ENCODE results near the gene NECAB3. TPM values are rescaled to one million over a fixed set of nuclear protein-coding genes. Genes with fewer than 3 reads are reported as not detected.
"Not testable (repeated sequence)": the region's sequence is repeated elsewhere in the genome, so short reads cannot be mapped to it uniquely, and the experiment has no call there.

Gene NECAB3
- total RNA-seq, 1 donor = 4.6 TPM

DNA sequence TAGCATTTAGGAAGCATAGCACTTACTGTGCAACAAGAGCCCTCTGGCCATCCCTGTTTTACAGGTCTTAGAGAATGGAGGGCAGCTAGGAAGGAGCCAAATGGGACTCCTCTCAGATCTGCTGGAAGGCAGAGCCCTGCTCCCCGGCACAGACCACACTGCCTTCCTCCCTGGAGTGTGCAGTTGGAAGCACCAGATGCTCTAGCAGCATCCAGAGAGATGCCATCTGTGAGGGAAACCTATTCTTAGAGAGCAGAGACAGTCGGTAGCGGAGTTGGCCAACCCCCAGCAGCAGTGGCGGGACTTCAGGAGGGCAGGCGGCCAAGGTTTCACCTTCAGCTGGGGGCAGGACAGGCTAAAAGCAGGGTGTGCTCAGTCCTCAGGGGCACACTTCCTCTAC is 28.6 kb upstream of the NECAB3 start:
- Histone ChIP-seq H3K9me3 (ENCODE audit: low read depth, low read length) (no peaks in the 10 kb centered on the region), H3K4me1 (ENCODE audit: insufficient read depth, low read length) (no peaks in the 10 kb centered on the region), H3K27me3 (ENCODE audit: insufficient read depth, low read length) (no peaks in the 10 kb centered on the region), H3K4me3 (ENCODE audit: low read length) (no peak overlapping the region)

DNA sequence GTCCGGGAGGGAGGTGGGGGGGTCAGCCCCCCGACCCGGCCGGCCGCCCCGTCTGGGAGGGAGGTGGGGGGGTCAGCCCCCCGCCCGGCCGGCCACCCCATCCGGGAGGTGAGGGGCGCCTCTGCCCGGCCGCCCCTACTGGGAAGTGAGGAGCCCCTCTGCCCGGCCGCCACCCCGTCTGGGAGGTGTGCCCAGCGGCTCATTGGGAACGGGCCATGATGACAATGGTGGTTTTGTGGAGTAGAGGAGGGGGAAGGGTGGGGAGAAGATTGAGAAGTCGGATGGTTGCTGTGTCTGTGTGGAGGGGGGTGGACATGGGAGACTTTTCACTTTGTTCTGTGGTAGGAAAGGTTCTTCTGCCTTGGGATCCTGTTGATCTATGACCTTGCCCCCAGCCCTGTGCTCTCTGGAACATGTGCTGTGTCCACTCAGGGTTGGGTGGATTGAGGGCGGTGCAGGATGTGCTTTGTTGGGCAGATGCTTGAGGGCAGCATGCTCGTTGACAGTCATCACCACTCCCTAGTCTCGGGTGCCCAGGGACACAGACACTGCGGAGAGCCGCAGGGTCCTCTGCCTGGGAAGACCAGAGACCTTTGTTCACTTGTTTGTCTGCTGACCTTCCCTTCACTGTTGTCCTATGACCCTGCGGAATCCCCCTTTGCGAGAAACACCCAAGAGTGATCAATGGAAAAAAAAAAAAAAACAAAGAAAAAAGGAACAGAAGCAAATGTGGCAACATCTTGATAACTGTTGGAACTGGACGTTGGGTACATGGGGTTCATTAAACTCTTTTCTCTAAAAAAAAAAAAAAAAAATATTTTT is 27.6 kb upstream of the NECAB3 start:
- H3K9me3 ChIP-seq (ENCODE audit: low read depth, low read length) = no peaks in the 10 kb centered on the region
- H3K27me3 ChIP-seq (ENCODE audit: insufficient read depth, low read length) = no peaks in the 10 kb centered on the region
- H3K4me1 ChIP-seq (ENCODE audit: insufficient read depth, low read length) = no peaks in the 10 kb centered on the region
- no peak overlapping the region for H3K4me3 ChIP-seq (ENCODE audit: low read length)

DNA sequence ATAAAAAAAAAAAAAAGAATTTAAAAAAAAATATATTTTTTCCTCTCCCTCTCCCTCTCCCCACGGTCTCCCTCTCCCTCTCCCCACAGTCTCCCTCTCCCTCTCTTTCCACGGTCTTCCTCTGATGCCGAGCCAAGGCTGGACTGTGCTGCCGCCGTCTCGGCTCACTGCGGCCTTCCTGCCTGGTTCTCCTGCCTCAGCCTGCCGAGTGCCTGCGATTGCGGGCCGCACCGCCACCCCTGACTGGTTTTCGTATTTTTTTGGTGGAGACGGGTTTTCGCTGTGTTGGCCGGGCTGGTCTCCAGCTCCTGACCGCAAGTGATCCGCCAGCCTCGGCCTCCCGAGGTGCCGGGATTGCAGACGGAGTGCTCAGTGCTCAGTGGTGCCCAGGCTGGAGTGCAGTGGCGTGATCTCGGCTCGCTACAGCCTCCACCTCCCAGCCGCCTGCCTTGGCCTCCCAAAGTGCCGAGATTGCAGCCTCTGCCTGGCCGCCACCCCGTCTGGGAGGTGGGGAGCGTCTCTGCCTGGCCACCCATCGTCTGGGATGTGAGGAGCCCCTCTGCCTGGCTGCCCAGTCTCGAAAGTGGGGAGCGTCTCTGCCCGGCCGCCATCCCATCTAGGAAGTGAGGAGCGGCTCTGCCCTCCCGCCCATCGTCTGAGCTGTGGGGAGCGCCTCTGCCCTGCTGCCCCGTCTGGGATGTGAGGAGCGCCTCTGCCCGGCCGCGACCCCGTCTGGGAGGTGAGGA is 26.6 kb upstream of the NECAB3 start:
- not testable (repeated sequence) for H3K4me3 ChIP-seq (ENCODE audit: low read length); H3K4me1 ChIP-seq (ENCODE audit: insufficient read depth, low read length); H3K27me3 ChIP-seq (ENCODE audit: insufficient read depth, low read length)

DNA sequence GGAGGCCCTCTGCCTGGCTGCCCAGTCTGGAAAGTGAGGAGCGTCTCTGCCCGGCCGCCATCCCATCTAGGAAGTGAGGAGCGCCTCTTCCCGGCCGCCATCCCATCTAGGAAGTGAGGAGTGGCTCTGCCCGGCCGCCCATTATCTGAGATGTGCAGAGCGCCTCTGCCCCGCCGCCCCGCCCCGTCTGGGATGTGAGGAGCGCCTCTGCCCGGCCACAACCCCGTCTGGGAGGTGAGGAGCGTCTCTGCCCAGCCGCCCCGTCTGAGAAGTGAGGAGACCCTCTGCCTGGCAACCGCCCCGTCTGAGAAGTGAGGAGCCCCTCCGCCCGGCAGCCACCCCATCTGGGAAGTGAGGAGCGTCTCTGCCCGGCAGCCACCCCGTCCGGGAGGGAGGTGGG is 24.7 kb upstream of the NECAB3 start:
- not testable (repeated sequence) for H3K4me1 ChIP-seq (ENCODE audit: insufficient read depth, low read length); H3K27me3 ChIP-seq (ENCODE audit: insufficient read depth, low read length); H3K4me3 ChIP-seq (ENCODE audit: low read length); H3K9me3 ChIP-seq (ENCODE audit: low read depth, low read length)

More for the DNA sequence above, 26.6 kb upstream of the NECAB3 start:
- H3K9me3 ChIP-seq (ENCODE audit: low read depth, low read length) = not testable (repeated sequence)

GRCh38 chr20:33697129-33697528 is 22.9 kb upstream of the NECAB3 start:
- no peaks in the 10 kb centered on the region for H3K27me3 ChIP-seq (ENCODE audit: insufficient read depth, low read length)
- no peaks in the 10 kb centered on the region for H3K9me3 ChIP-seq (ENCODE audit: low read depth, low read length)
- H3K4me1 ChIP-seq (ENCODE audit: insufficient read depth, low read length) = no peaks in the 10 kb centered on the region
- no peak overlapping the region for H3K4me3 ChIP-seq (ENCODE audit: low read length)

GRCh38 chr20:33696448-33696847 is 22.2 kb upstream of the NECAB3 start:
- Histone ChIP-seq H3K27me3 (ENCODE audit: insufficient read depth, low read length) (no peaks in the 10 kb centered on the region), H3K9me3 (ENCODE audit: low read depth, low read length) (no peaks in the 10 kb centered on the region), H3K4me1 (ENCODE audit: insufficient read depth, low read length) (no peaks in the 10 kb centered on the region), H3K4me3 (ENCODE audit: low read length) (no peak overlapping the region)

DNA sequence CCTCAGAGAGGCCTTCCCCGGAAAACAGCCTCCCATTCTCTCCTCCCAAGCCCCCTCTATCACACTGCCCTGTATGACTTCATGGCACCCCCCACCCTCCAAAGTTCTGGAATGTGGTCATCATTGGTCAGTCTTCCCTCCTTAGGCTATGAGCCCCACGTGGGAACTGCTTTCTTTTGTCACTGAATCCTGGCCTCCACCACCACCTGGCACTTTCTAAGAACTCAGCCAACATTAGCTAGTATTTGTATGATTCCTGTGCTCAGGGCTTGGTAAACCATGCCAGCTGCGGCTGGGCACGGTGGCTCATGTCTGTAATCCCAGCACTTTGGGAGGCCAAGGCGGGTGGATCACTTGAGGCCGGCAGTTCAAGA is 20.4 kb upstream of the NECAB3 start:
- Histone ChIP-seq H3K4me1 (ENCODE audit: insufficient read depth, low read length) (peaks cover 15% of the 10 kb centered on the region), H3K9me3 (ENCODE audit: low read depth, low read length) (no peaks in the 10 kb centered on the region), H3K27me3 (ENCODE audit: insufficient read depth, low read length) (no peaks in the 10 kb centered on the region), H3K4me3 (ENCODE audit: low read length) (no peak overlapping the region)

GRCh38 chr20:33693741-33694638 is 19.8 kb upstream of the NECAB3 start:
- Histone ChIP-seq H3K9me3 (ENCODE audit: low read depth, low read length) (no peaks in the 10 kb centered on the region), H3K4me1 (ENCODE audit: insufficient read depth, low read length) (peaks cover 20% of the 10 kb centered on the region), H3K27me3 (ENCODE audit: insufficient read depth, low read length) (no peaks in the 10 kb centered on the region), H3K4me3 (ENCODE audit: low read length) (no peak overlapping the region)

DNA sequence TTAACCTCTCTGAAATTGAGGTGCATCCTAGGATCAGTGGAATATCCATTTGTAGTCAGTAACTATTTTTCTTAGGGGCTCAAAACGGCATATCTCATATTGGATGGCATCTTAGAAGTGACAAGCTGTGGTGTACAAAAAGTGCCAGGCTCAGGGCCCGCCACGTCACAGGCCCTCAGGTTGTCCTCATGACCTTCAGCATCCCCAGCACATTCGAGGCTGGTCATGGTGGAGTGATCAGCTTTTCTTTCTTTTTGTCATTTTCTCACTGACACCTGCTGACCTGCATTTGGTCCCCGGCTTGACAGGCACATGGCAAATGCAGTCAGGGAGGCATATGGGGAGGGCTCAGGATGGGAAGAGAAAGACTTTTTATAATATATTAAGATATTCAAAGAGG is 19.1 kb upstream of the NECAB3 start:
- Histone ChIP-seq H3K4me3 (ENCODE audit: low read length) (no peak overlapping the region), H3K4me1 (ENCODE audit: insufficient read depth, low read length) (peaks cover 20% of the 10 kb centered on the region), H3K27me3 (ENCODE audit: insufficient read depth, low read length) (no peaks in the 10 kb centered on the region), H3K9me3 (ENCODE audit: low read depth, low read length) (no peaks in the 10 kb centered on the region)

DNA sequence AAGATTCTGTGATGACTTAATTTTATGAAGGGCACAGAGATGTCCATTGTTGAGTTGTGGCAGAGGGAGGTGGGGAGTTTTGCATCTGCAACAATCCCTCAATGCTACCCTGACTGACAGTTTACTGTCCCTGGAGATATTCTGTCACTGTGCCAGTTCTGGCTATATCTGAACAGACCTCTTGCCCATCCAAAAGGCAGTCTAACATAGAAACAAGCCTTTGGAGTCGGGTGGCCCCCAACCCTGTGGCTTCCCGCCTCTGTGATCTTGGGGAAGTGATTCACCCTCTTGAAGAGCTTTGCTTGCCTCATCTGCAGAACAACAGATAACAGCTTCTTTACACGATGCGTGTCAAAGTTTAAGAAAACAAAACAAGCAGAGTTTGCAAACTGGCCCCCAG is 15.7 kb upstream of the NECAB3 start:
- Histone ChIP-seq H3K4me1 (ENCODE audit: insufficient read depth, low read length) (peaks cover 38% of the 10 kb centered on the region), H3K27me3 (ENCODE audit: insufficient read depth, low read length) (no peaks in the 10 kb centered on the region), H3K9me3 (ENCODE audit: low read depth, low read length) (no peaks in the 10 kb centered on the region), H3K4me3 (ENCODE audit: low read length) (no peak overlapping the region)

DNA sequence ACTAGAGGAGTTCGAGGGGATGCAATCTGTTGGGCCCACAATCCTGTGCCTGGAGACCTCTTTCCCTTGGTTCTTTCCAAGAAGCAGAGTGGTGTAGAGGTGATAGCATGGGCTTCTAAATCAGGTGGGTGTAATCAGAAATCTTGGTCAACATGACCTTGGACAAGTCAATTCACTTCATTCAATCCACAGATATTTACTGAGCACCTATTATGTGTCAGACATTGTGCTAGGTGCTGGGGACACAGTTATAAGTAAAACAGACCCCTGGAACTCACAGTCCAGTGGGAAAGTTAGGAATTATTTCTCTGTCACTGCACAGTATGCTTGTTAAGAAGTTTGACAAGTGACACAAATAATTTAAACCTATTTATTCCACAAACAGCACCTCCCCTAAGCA is 15.3 kb upstream of the NECAB3 start:
- Histone ChIP-seq H3K4me1 (ENCODE audit: insufficient read depth, low read length) (peaks cover 43% of the 10 kb centered on the region), H3K27me3 (ENCODE audit: insufficient read depth, low read length) (no peaks in the 10 kb centered on the region), H3K4me3 (ENCODE audit: low read length) (no peak overlapping the region), H3K9me3 (ENCODE audit: low read depth, low read length) (no peaks in the 10 kb centered on the region)

DNA sequence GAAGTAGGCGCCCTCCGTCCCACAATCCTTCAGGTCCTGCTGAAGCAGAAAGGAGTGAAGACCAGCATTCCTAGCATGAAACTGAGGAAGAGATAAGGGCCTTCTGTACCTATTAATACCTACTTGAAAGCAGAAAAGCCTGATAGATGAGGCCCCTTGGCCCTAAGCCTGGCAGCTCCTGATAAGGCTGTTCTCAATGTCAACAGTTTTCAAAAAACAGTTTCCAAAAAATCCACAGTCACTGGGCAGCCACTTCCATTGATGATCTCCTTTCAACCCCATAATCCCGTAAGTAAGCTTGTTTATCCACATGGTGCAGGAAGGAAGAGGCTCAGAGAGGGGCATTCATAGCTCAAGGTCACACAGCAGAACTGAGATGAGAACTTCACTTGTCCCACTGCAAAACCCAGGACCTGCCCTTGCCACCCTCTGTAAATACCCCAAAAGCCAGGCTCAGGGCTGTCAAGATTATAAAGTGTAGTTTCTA is 14.8 kb upstream of the NECAB3 start:
- Histone ChIP-seq H3K27me3 (ENCODE audit: insufficient read depth, low read length) (no peaks in the 10 kb centered on the region), H3K9me3 (ENCODE audit: low read depth, low read length) (no peaks in the 10 kb centered on the region), H3K4me1 (ENCODE audit: insufficient read depth, low read length) (peaks cover 45% of the 10 kb centered on the region), H3K4me3 (ENCODE audit: low read length) (no peak overlapping the region)

DNA sequence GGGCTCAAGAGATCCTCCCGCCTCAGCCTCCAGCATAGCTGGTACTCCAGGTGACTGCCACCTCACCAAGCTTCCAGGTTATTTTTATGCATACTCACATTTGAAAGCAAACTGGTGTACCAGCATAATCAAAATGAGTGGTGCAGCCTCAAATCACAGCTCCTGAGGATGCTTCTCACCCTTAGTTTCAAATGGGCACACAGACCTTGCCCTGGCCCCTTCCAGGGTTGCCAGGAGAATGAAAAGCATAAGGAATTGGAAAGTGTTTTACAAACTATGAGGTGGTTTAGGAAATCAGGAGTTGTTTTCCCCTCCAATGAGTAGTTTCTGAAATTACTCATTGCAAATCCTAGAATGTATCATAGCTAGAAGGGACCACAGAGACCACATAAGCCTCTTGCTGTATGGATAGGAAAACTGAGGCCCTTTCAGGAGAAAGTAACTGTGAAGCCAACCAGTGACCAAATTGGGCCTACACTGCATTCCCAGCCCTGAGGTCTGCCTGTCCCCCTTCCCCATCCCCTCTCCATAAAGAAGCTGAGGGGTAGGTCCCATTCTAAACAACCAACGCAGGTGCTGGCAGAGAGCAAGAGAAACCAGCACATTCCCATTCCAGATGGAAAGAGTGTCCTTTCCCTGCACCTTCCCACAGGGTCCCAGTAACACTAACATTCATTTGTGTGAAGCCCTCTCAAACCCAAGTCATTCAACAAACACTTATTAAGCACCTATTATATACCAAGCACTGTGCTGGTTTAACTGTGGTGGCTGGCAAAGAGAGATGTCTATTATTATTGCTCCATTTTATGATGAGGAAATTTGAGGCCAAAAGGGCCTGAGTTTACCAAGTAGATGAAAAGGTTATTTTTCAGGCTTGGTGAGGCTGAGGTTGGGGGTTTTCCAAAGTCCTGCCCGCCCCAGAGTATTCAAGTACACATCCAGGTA is 14.0 kb upstream of the NECAB3 start:
- H3K9me3 ChIP-seq (ENCODE audit: low read depth, low read length) = no peaks in the 10 kb centered on the region
- H3K4me3 ChIP-seq (ENCODE audit: low read length) = no peak overlapping the region
- no peaks in the 10 kb centered on the region for H3K27me3 ChIP-seq (ENCODE audit: insufficient read depth, low read length)
- peaks cover 45% of the 10 kb centered on the region for H3K4me1 ChIP-seq (ENCODE audit: insufficient read depth, low read length)

GRCh38 chr20:33687370-33687915 is 13.2 kb upstream of the NECAB3 start:
- no peaks in the 10 kb centered on the region for H3K9me3 ChIP-seq (ENCODE audit: low read depth, low read length)
- no peaks in the 10 kb centered on the region for H3K27me3 ChIP-seq (ENCODE audit: insufficient read depth, low read length)
- H3K4me1 ChIP-seq (ENCODE audit: insufficient read depth, low read length) = peaks cover 45% of the 10 kb centered on the region
- H3K4me3 ChIP-seq (ENCODE audit: low read length) = no peak overlapping the region
